Measurements from ENCODE around the gene FCHSD2. TPM values are rescaled to one million over a fixed set of nuclear protein-coding genes. Genes with fewer than 3 reads are reported as not detected.

FCHSD2 gene
- total and polyA plus RNA-seq, 2 of the 13 experiments (the other 11 are each of a cell fraction or from before 2014, with no cell fraction given): 20.5 to 24.8 TPM

DNA sequence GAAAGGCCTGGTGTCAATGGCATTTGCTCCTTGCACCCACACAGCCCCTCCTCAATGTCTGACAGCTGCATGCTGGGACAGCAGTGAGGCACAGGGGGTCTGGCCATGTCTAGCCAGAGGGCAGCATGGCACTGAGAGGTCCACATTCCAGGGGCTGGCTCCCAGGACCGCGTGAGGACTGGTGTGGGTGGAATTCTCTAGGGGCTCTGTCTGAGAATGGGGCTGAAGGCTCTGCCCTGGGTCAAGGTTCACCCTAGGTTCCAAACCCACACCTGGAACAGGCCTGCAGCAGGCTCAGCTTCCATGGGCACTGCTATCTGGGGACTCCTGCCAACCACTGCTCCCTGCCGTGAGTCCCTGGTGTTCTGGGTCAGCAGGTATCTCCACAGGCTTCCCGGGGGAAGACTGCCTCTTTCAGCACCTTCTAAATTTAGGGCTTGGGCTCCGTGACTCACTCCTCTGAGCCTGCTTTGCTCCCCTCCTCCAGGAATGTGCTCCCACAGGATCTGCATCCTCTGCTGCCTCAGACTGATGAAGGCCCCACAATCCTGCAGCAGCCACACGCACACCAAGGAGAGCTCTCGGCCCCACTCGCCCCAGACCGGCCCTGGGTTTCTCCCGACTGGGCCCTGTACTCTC, 352.5 kb downstream of the FCHSD2 start:
- Histone ChIP-seq H2AFZ (ENCODE audit: low read length) (no peak overlapping the region), H3K4me1 (ENCODE audit: insufficient read depth, low read length) (peaks cover 86% of the 10 kb centered on the region), H3K9ac (ENCODE audit: insufficient read depth, low read depth, low read length) (no peak overlapping the region; the same call in 1 of the 2 replicates), H3K4me2 (ENCODE audit: low read depth, low read length) (peak overlapping the region; percentile 52), H3K36me3 (replicated peaks in 1 of 2; ENCODE audit: control insufficient read depth in 1 of 2, insufficient read depth in 2 of 2, low read length in 2 of 2) (no peaks in the 10 kb centered on the region), H3K79me2 (ENCODE audit: insufficient read depth, low read length) (no peaks in the 10 kb centered on the region), H4K20me1 (ENCODE audit: insufficient read depth, low read length) (no peaks in the 10 kb centered on the region), H3K27me3 (ENCODE audit: control insufficient read depth in 1 of 2, insufficient read depth in 2 of 2, low read length in 2 of 2) (no peaks in the 10 kb centered on the region), H3K9me3 (ENCODE audit: low read length) (no peaks in the 10 kb centered on the region), H3K4me3 (replicated peaks in 1 of 3; ENCODE audit: insufficient read depth in 1 of 3, low read depth in 2 of 3, low read length in 3 of 3) (peak overlapping the region in 1 of 3 experiments; percentile 18; a peak in 2 of 6 replicates), H3K27ac (ENCODE audit: extremely low read length, insufficient read depth, low read length) (peak overlapping the region; percentile 53)
- 63% methylated on average over 7 of the region's 10 CpGs for WGBS (ENCODE audit: low lambda C conversion rate)
- in situ Hi-C loops (cut with HindIII; ENCODE audit: extremely low pct_ligation_motif_present, low pct_unique_long_range_greater_than_20kb): loop anchor here (5.0 kb wide), 1 partner anchor 37 kb away; the partner anchor contains the start of gene ARAP1
- BruUV-seq (replicated peaks): no TSS peak
- POLR2A ChIA-PET: interaction anchor here (0.9 to 3.1 kb wide), 4 partner anchors 12 to 64 kb away, joined by 3 to 17 read pairs (median 6); no protein-coding TSS in a partner anchor
- ATAC-seq (no peak; the same call in 2 of the 3 replicates), FAIRE-seq (peak; percentile 44), DNase-seq (ENCODE audit: low spot score) (no peak)
- intact Hi-C loops (cut with micrococcal nuclease; ENCODE audit: unreplicated experiment): no loop called here
- CTCF ChIA-PET (ENCODE audit: low intra/inter-chr PET ratio, low total read pairs): no interaction called here
- TF ChIP-seq, protein P1, sequence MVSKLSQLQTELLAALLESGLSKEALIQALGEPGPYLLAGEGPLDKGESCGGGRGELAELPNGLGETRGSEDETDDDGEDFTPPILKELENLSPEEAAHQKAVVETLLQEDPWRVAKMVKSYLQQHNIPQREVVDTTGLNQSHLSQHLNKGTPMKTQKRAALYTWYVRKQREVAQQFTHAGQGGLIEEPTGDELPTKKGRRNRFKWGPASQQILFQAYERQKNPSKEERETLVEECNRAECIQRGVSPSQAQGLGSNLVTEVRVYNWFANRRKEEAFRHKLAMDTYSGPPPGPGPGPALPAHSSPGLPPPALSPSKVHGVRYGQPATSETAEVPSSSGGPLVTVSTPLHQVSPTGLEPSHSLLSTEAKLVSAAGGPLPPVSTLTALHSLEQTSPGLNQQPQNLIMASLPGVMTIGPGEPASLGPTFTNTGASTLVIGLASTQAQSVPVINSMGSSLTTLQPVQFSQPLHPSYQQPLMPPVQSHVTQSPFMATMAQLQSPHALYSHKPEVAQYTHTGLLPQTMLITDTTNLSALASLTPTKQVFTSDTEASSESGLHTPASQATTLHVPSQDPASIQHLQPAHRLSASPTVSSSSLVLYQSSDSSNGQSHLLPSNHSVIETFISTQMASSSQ (IDR thresholded peaks at IDR 0.05; ENCODE audit: low read depth): no peak
- TF ChIP-seq, protein P1 (CRISPR knock-in tag; IDR thresholded peaks at IDR 0.05; ENCODE audit: borderline replicate concordance): 0 out of 2 replicates have a peak, but pooled peaks have one; percentile 16
- TF ChIP-seq SKI (IDR thresholded peaks at IDR 0.05; ENCODE audit: partially characterized antibody) (peak; percentile 44), MTA1 (CRISPR knock-in tag; IDR thresholded peaks at IDR 0.05; ENCODE audit: borderline replicate concordance) (peak; percentile 83), GPN1 (CRISPR knock-in tag; IDR thresholded peaks at IDR 0.05; ENCODE audit: borderline replicate concordance) (no peak), NFIB (CRISPR knock-in tag; IDR thresholded peaks at IDR 0.05; ENCODE audit: borderline replicate concordance) (no peak)
- TF ChIP-seq, protein P2, sequence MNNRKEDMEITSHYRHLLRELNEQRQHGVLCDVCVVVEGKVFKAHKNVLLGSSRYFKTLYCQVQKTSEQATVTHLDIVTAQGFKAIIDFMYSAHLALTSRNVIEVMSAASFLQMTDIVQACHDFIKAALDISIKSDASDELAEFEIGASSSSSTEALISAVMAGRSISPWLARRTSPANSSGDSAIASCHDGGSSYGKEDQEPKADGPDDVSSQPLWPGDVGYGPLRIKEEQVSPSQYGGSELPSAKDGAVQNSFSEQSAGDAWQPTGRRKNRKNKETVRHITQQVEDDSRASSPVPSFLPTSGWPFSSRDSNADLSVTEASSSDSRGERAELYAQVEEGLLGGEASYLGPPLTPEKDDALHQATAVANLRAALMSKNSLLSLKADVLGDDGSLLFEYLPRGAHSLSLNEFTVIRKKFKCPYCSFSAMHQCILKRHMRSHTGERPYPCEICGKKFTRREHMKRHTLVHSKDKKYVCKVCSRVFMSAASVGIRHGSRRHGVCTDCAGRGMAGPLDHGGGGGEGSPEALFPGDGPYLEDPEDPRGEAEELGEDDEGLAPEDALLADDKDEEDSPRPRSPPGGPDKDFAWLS (CRISPR knock-in tag; IDR thresholded peaks at IDR 0.05; ENCODE audit: borderline replicate concordance): 0 out of 2 replicates have a peak, but pooled peaks have one; percentile 36
- TF ChIP-seq, protein P3, sequence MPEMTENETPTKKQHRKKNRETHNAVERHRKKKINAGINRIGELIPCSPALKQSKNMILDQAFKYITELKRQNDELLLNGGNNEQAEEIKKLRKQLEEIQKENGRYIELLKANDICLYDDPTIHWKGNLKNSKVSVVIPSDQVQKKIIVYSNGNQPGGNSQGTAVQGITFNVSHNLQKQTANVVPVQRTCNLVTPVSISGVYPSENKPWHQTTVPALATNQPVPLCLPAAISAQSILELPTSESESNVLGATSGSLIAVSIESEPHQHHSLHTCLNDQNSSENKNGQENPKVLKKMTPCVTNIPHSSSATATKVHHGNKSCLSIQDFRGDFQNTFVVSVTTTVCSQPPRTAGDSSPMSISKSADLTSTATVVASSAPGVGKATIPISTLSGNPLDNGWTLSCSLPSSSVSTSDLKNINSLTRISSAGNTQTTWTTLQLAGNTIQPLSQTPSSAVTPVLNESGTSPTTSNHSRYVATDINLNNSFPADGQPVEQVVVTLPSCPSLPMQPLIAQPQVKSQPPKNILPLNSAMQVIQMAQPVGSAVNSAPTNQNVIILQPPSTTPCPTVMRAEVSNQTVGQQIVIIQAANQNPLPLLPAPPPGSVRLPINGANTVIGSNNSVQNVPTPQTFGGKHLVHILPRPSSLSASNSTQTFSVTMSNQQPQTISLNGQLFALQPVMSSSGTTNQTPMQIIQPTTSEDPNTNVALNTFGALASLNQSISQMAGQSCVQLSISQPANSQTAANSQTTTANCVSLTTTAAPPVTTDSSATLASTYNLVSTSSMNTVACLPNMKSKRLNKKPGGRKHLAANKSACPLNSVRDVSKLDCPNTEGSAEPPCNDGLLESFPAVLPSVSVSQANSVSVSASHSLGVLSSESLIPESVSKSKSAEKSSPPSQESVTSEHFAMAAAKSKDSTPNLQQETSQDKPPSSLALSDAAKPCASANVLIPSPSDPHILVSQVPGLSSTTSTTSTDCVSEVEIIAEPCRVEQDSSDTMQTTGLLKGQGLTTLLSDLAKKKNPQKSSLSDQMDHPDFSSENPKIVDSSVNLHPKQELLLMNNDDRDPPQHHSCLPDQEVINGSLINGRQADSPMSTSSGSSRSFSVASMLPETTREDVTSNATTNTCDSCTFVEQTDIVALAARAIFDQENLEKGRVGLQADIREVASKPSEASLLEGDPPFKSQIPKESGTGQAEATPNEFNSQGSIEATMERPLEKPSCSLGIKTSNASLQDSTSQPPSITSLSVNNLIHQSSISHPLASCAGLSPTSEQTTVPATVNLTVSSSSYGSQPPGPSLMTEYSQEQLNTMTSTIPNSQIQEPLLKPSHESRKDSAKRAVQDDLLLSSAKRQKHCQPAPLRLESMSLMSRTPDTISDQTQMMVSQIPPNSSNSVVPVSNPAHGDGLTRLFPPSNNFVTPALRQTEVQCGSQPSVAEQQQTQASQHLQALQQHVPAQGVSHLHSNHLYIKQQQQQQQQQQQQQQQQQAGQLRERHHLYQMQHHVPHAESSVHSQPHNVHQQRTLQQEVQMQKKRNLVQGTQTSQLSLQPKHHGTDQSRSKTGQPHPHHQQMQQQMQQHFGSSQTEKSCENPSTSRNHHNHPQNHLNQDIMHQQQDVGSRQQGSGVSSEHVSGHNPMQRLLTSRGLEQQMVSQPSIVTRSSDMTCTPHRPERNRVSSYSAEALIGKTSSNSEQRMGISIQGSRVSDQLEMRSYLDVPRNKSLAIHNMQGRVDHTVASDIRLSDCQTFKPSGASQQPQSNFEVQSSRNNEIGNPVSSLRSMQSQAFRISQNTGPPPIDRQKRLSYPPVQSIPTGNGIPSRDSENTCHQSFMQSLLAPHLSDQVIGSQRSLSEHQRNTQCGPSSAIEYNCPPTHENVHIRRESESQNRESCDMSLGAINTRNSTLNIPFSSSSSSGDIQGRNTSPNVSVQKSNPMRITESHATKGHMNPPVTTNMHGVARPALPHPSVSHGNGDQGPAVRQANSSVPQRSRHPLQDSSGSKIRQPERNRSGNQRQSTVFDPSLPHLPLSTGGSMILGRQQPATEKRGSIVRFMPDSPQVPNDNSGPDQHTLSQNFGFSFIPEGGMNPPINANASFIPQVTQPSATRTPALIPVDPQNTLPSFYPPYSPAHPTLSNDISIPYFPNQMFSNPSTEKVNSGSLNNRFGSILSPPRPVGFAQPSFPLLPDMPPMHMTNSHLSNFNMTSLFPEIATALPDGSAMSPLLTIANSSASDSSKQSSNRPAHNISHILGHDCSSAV (CRISPR knock-in tag; IDR thresholded peaks at IDR 0.05; ENCODE audit: borderline replicate concordance): no peak
